CD4-positive, alpha-beta T cell treated with Interferon alpha-2 for 1 hour (primary cell): ENCODE results near the gene ZC2HC1C.

Experiments used
- DNase-seq, 2 donors: peaks; one replicate each; pipeline ENCODE4 v3.0.0-alpha.2; 2020 to 2022

ZC2HC1C gene

DNA sequence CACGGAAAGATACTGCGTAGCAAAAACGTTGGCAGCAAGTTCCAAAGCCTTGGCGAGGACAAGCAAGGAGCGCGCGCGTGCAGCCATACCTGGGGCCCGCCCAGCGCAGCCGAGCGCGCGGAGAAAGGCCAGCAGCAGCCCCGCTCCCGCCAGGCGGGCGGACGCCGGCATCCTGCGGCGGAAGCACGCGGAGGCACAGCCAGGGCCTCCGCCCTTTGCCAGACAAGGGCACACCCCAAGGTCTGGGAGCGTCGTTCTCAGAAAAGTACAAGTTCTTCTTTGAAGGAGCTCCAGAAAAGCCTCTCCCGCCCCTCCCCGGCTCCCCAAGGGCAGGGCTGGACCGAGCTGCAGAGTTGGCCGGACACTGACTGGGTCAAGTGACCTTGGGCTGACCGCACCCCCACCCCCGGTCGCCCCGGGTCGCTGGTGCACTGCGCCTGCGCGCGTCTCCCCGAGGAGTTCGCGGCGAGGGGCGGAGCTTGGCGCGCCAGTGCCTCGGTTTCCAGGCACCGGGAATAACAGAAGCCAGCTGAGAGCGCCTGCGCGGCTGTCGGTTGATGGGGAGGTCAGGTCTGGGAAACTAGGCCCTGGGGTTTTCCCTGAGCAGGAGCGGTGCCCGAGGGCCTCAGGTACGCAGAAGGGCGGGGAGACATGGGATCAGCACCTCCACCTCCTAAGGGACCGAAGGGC lies at the start of gene ZC2HC1C:
TSS of gene ZC2HC1C (plus strand) at position 521 of the 690 bp plus-strand sequence. CDS start 933 bp downstream, outside the sequence.
- peak; percentile 45 to 67 for DNase-seq

DNA sequence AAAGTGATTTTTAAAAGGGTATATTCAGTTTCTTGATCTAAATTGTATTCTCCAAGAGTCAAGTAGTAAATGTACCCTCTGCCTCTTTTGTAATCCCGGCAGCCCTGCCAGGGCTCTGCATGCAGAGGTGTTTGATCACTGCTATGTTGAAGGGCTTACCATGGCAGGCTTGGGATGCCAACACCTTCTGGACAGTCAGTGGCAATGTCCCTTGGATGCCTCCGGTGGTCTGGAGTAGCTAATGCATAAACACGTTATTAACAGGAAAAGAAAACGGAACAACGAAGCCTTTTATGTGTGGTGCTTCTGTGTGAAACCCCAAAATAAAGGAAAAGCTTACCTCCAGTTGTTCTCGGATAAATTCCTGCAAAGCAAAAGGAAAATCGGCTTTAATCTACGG lies 46.8 kb upstream of the ZC2HC1C start:
- peak in 1 of 2 donors; percentile 19 for DNase-seq

DNA sequence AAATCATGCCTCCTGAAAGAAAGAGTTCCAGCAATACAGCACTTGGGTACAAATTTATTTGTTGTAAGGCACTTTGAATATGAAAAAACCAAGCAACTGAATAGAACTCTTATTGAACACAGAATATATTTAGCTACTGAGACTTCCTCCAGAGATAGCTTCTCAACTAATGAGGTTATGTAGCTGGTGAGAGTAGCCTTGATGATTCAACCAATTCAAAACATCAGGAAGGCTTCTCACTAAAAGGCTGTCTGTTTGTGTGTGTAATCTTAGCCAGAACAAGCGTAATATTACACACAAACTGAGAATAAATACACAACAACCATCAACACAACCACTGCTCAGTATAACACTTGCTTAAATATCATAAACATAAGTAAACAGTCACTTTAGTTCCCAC lies 46.3 kb upstream of the ZC2HC1C start:
- DNase-seq = no peak

GRCh38 chr14:75025082-75025481 lies 44.4 kb upstream of the ZC2HC1C start:
- DNase-seq = peak in 1 of 2 donors; percentile 3

- DNase-seq = no peak
These were observed 43.6 kb upstream of the ZC2HC1C start for GRCh38 chr14:75025876-75026275.

DNA sequence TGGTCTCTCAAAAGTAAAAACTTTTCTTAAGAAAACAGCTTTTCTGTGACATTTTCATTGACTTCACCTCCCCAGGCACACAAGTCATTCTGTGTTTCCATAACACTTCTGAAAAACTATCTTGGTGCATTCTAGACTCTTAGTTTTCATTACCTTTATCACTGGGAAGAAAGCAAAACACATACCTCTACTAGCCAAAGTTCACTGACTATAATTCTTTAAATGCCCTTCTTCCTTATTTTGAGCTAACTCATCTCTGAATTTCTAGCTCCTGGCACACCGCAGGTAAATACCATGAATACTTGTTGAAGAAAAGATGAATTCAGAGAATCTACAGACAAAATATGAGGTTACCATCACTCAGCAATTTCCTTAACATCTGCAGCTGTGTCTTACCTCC lies 39.3 kb upstream of the ZC2HC1C start:
- DNase-seq = no peak

GRCh38 chr14:75032939-75033338 lies 36.5 kb upstream of the ZC2HC1C start:
- no peak for DNase-seq

GRCh38 chr14:75040507-75040906 lies 28.9 kb upstream of the ZC2HC1C start:
- DNase-seq = no peak

- DNase-seq = no peak
These were observed 28.5 kb upstream of the ZC2HC1C start for GRCh38 chr14:75040959-75041358.

GRCh38 chr14:75041613-75042012 lies 27.8 kb upstream of the ZC2HC1C start:
- no peak for DNase-seq

- no peak for DNase-seq
These were observed 27.4 kb upstream of the ZC2HC1C start for GRCh38 chr14:75042035-75042434.

GRCh38 chr14:75044322-75044721 lies 25.1 kb upstream of the ZC2HC1C start:
- DNase-seq = no peak

DNA sequence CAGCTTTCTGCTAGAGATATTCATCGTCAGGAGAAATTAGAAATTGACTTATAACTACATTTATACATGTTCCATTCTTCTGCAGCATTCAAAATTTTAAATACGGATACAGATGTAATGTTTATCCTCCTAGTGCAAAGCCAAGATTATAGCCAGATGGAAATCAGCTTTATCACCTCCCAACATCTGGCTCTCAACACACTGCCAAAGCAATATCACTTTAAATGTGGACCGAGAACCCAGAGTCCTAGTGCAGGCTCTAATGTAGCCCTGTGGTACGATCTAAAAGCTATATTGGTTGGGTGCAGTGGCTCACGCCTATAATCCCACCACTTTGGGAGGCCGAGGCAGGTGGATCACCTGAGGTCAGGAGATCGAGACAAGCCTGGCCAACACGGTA lies 24.7 kb upstream of the ZC2HC1C start:
- DNase-seq = no peak

DNA sequence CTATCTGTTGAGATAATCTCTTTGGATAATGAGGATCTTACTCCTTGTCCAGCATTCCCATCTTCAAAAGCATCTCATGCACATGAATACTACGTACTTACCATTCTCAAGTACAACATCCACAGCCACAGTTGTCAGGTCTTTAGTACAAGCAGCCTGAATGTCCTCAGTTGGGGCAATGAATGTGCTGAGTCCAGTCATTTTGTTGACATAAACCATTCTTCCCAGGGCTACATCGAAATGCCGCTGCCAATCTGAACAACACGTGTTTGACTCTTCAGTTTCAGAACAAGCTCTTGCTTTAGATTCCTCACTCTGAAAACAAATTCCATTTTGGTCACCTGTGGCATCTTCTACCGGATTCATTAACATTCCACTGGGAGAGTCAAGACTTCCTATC lies 23.2 kb upstream of the ZC2HC1C start:
- no peak for DNase-seq

- DNase-seq = no peak
These were observed 22.5 kb upstream of the ZC2HC1C start for GRCh38 chr14:75046899-75047298.

- DNase-seq = no peak
These were observed 21.9 kb upstream of the ZC2HC1C start for GRCh38 chr14:75047506-75047905.

DNA sequence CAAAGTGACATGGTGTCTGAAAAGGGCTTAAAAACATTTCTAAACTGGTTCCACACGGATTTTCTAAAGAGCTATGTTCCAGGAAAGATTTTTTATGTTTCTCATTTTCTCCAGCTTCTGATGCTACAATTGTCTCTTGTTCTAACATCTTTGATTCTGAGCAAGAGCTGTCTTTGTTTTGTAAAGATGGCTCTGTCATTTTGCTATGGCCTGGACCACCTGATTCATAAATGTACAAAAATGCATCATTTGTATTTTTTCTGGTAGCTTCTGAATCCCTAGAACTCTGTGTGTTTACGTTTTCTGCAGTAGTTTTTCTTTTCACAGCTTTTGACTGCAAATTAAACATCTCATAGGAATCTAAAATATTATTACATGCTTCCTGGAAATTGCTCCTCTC lies 21.3 kb upstream of the ZC2HC1C start:
- DNase-seq = no peak

DNA sequence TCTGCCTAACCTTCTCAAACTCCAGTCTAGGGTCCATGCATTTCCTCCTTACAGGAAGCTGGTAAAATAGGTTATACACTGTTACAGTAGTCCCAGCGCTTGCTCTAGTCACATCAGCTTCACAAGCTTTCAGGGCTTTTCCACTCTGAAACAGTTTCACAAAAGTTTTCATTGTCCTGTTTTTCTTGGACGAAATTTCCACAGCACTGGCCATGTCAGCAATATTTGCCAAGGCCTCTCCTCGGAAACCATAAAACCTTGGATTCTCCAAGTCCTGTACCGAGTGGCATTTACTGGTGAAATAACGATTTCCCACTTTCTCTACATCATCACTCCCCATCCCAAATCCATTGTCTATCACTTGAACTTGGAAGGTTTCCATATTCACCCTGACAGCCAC lies 20.3 kb upstream of the ZC2HC1C start:
- no peak for DNase-seq

DNA sequence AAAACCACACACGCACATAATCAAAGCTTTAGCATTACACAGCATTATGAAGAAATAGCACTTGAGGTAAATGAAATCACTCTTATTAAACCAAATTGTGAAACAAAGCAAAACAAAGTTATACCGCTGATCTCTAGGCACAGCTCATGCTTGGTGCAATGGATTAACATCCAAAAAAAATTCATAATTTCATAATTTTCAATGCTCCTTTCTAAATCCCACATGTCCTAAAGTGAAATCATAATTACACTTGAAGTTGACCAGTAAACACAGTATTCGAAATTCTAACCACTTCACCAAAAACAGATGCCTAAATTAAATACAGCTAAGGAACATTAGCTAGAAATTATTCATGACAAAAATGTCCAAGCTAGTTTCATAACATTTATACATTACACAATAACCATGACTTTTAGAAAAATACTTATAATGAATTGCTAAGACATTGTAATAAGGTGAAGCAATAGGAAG lies 19.7 kb upstream of the ZC2HC1C start:
- DNase-seq = no peak

GRCh38 chr14:75050852-75051555 lies 18.4 kb upstream of the ZC2HC1C start, which contains the start of gene MLH3:
TSS of gene MLH3 (minus strand) at chr14:75051467. CDS start at chr14:75049655, 1,812 bp downstream.
- peak; percentile 80 to 84 for DNase-seq

DNA sequence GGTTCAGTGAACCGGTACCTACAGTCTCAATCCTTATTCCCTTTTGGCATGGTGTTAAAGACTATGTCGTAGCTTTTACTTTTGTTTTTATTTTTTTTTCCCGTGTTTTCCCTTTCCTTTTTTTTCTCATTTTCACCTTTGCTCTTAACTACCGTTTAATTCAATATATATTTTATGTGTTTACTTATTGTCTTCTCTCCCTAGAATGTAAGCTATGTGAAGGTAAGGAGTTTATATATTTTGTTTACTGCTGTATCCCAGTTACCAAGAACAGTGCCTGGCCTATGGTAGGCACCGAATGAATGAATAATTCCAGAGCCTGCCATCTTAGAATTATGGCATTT lies 17.9 kb upstream of the ZC2HC1C start:
- no peak for DNase-seq

DNA sequence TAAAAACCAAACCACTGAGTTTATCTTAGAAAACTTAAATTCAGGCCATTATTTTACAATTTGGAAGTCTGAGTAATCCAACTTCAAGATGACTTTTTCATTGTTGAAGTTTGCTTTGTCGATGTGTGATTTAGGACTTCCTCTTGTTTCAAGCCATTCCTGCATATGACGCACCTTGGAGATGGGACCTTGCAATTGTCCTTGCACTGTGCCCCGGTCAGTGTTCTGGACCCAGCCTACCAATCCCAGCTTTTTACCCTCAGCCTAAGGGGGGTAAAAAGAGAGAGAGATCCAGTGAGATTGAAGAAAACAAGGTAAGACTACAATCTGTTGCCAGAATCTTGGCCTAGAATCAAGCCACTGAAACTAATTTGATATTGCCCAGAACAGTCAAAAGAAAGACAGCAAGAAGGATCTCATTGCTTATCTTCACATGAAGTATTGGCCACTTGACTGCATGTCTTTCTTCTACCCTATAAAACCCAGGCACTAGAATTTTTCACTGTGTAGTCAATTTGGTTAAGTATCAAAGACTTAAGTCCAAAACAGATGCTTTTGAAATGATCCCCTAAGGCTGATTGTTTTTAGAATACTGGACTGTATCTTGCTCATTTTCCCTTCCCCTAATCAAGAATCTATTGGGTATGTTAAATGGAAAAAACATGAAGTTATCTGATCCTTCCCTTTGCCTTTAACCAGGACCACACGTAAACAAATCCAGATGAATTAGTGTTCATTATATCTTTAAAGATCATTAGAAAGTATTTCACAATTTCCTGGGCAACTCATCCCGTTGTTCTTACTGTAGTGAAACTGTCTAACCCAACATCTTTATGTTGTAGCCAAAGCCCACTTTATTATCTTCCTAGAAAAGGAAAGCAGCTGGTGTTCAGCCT lies 15.8 kb upstream of the ZC2HC1C start:
- DNase-seq = no peak

DNA sequence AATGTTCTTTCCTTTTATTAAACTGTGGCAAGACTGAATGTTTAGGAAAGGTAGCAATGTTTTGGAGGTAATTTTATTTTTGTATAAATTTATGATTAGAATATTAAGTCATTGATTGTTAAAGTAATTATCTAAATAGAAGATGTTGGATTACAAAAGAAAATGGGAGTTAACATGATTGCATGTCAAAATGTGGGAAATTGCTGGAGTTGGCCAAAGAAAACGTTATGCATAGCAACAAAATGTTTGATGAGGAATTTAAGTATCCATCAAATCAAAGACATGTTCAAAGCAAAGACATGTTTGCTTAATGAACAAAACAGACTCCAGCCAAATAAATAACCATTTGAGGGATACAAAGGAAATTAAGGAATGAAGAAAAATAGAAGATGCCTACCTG lies 15.0 kb upstream of the ZC2HC1C start:
- DNase-seq = no peak
